Measurements from ENCODE around the gene GTF3A.
A peak's percentile ranks its signal among the peaks of the same experiment; 100 is the strongest.

The GTF3A gene

DNA sequence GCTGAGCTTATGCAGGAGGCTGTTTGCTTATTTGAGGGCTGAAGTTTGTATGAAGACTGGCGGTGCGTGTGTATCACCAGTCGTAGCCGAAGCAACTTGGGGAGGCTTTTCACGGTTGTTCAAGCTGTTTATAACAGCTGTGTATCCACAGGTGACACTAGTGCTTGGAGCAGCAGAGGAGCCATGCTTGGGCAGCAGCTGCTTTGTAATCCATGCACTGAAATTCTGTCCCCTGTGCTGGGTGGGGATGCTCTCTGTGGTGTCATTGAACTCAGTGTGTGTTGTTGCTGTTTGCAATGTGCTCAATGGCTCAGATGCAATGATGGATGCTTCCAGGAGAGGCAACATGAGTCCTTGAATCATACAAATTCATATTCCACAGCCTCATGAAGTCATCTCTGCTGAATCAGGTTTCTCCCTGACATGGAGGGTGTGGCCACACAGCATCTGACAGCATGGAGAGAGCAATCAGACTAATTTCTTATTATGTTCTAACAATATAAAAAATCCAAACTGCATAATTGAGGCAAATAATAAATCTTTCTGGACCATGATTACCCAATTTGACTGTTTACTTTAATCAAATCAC is 18.8 kb upstream of the GTF3A start:
- TF ChIP-seq, protein P1, sequence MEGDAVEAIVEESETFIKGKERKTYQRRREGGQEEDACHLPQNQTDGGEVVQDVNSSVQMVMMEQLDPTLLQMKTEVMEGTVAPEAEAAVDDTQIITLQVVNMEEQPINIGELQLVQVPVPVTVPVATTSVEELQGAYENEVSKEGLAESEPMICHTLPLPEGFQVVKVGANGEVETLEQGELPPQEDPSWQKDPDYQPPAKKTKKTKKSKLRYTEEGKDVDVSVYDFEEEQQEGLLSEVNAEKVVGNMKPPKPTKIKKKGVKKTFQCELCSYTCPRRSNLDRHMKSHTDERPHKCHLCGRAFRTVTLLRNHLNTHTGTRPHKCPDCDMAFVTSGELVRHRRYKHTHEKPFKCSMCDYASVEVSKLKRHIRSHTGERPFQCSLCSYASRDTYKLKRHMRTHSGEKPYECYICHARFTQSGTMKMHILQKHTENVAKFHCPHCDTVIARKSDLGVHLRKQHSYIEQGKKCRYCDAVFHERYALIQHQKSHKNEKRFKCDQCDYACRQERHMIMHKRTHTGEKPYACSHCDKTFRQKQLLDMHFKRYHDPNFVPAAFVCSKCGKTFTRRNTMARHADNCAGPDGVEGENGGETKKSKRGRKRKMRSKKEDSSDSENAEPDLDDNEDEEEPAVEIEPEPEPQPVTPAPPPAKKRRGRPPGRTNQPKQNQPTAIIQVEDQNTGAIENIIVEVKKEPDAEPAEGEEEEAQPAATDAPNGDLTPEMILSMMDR (IDR thresholded peaks at IDR 0.05; ENCODE audit: insufficient read depth, low read depth, low read length, missing control alignments) = peak; percentile 16
- no peak overlapping the region for H3K4me3 ChIP-seq (ENCODE audit: low read length)
- DNase-seq (ENCODE audit: low read depth) = peak; percentile 58

DNA sequence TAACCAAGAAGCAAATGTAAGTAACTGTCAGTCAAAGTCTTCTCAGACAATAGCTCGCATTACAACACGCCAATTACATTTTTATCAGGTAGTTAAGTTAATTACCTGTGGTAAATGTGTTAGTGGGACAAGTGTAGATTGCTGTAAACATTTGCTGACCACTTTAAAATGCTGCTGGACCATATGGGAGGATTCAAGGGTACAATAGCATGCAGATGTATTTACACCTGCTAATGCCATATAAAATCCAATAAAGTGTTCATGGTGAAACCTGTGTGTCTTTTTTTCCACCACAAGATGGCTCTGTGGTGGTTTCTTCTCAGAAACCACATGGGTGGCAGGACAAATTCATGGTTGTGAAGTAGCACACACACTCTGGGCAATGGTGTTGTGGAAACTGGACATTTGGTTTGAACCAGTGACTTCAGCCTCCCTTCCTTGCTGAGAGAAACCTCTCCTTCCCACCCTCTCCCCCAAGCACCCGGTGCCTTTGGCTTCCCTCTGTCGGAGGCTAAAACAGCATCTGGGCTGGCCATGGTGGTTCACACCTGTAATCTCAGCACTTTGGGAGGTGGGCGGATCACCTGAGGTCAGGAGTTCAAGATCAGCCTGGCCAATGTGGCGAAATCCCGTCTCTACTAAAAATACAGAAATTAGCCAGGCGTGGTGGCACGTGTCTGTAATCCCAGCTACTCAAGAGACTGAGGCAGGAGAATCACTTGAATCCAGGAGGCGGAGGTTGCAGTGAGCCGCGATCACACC is 18.1 kb upstream of the GTF3A start:
- DNase-seq (ENCODE audit: low read depth) = peak; percentile 53
- TF ChIP-seq, protein P1 (IDR thresholded peaks at IDR 0.05; ENCODE audit: insufficient read depth, low read depth, low read length, missing control alignments) = peak; percentile 64
- no peak overlapping the region for H3K4me3 ChIP-seq (ENCODE audit: low read length)

GRCh38 chr13:27408074-27408473 is 16.3 kb upstream of the GTF3A start:
- no peak for DNase-seq (ENCODE audit: low read depth)
- TF ChIP-seq, protein P1 (IDR thresholded peaks at IDR 0.05; ENCODE audit: insufficient read depth, low read depth, low read length, missing control alignments) = no peak
- H3K4me3 ChIP-seq (ENCODE audit: low read length) = no peak overlapping the region

GRCh38 chr13:27409013-27409412 is 15.4 kb upstream of the GTF3A start:
- DNase-seq (ENCODE audit: low read depth) = no peak
- no peak overlapping the region for H3K4me3 ChIP-seq (ENCODE audit: low read length)
- TF ChIP-seq, protein P1 (IDR thresholded peaks at IDR 0.05; ENCODE audit: insufficient read depth, low read depth, low read length, missing control alignments) = no peak

DNA sequence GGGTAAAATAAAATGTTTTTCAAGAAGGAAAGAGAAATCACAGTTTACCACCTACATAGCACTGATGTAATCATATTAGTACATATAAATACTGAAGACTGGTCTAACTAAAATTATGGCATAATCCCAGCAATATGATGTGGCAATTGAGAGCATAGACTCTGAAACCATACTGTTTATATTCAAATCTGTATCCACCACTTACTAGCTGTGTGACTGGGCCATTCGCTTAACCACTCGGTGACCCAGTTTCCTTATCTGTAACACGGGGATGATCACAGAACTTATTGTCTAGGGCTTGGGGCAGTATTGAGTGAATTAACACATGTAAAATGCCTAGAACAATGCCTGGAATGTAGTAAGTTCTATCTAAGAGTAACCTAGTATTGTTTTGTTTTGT is 13.1 kb upstream of the GTF3A start:
- no peak overlapping the region for H3K4me3 ChIP-seq (ENCODE audit: low read length)
- DNase-seq (ENCODE audit: low read depth) = no peak
- TF ChIP-seq, protein P1 (IDR thresholded peaks at IDR 0.05; ENCODE audit: insufficient read depth, low read depth, low read length, missing control alignments) = no peak

- H3K4me3 ChIP-seq (ENCODE audit: low read length) = no peak overlapping the region
- no peak for DNase-seq (ENCODE audit: low read depth)
- TF ChIP-seq, protein P1 (IDR thresholded peaks at IDR 0.05; ENCODE audit: insufficient read depth, low read depth, low read length, missing control alignments) = no peak
Measured at GRCh38 chr13:27415116-27415515, 9.3 kb upstream of the GTF3A start.

Data from epithelial cell of esophagus (primary cell).